Endothelial cell (in vitro differentiated cells): ENCODE results near the gene CDK8. TPM values are rescaled to one million over a fixed set of nuclear protein-coding genes. Genes with fewer than 3 reads are reported as not detected.

Experiments
- DNase-seq: peaks from one replicate; pipeline ENCODE4 v3.0.0; 2021; ENCODE audit warnings: low spot score
- H3K27ac Mint-ChIP-seq: one replicate; pipeline ENCODE4 v1.8.0; 2021; ENCODE audit warnings: mixed read lengths, inconsistent platforms; ENCODE audit not compliant: unreplicated experiment
- H3K27me3 Mint-ChIP-seq: one replicate; pipeline ENCODE4 v1.8.0; 2021; ENCODE audit warnings: mild to moderate bottlenecking, moderate library complexity, mixed read lengths, inconsistent platforms; ENCODE audit not compliant: unreplicated experiment
- H3K36me3 Mint-ChIP-seq: one replicate; pipeline ENCODE4 v1.8.0; 2021; ENCODE audit warnings: mild to moderate bottlenecking, low read depth, mixed read lengths, inconsistent platforms; ENCODE audit not compliant: unreplicated experiment
- H3K4me1 Mint-ChIP-seq: one replicate; pipeline ENCODE4 v1.8.0; 2021; ENCODE audit warnings: mild to moderate bottlenecking, mixed read lengths, inconsistent platforms; ENCODE audit not compliant: unreplicated experiment
- H3K4me3 Mint-ChIP-seq: one replicate; pipeline ENCODE4 v1.8.0; 2021; ENCODE audit warnings: mild to moderate bottlenecking, mixed read lengths, inconsistent platforms; ENCODE audit not compliant: unreplicated experiment
- H3K9me3 Mint-ChIP-seq: one replicate; pipeline ENCODE4 v1.8.0; 2021; ENCODE audit warnings: mixed read lengths, inconsistent platforms; ENCODE audit not compliant: unreplicated experiment
- CTCF ChIP-seq: fragments of 200-600 bp; sonication (generic); IDR thresholded peaks from one replicate; pipeline ENCODE4 v1.5.0; 2021; ENCODE audit warnings: antibody characterized with exemption; ENCODE audit not compliant: unreplicated experiment
- total RNA-seq: library from RNA; stranded (reverse); fragmentation: NEBNext Ultra II Directional; extraction: Animal tissue kit (Norgen Biotek cat#: 25700); gene quantifications from one replicate; pipeline ENCODE4 v1.2.1, GENCODE V29; 2021; ENCODE audit not compliant: unreplicated experiment

The CDK8 gene
- total RNA-seq, 1 donor from 2014 or later, result 18.1 TPM

GRCh38 chr13:26422036-26422435 is 168.1 kb downstream of the CDK8 start:
- DNase-seq, result no peak
- Mint-ChIP-seq H3K36me3 (no peaks in the 10 kb centered on the region), H3K4me3 (no peak overlapping the region), H3K27ac (no peak overlapping the region), H3K9me3 (no peaks in the 10 kb centered on the region), H3K27me3 (no peaks in the 10 kb centered on the region), H3K4me1 (no peaks in the 10 kb centered on the region)
- TF ChIP-seq CTCF, result no peak

- no peaks in the 10 kb centered on the region for H3K27me3 Mint-ChIP-seq
- no peaks in the 10 kb centered on the region for H3K36me3 Mint-ChIP-seq
- no peak overlapping the region for H3K4me3 Mint-ChIP-seq
- H3K9me3 Mint-ChIP-seq, result no peaks in the 10 kb centered on the region
- TF ChIP-seq CTCF, result no peak
- no peaks in the 10 kb centered on the region for H3K4me1 Mint-ChIP-seq
- H3K27ac Mint-ChIP-seq, result no peak overlapping the region
- DNase-seq, result no peak
Observed at GRCh38 chr13:26423629-26424028, 169.7 kb downstream of the CDK8 start.

GRCh38 chr13:26424181-26424580 is 170.3 kb downstream of the CDK8 start:
- Mint-ChIP-seq H3K27ac (no peak overlapping the region), H3K9me3 (no peaks in the 10 kb centered on the region), H3K27me3 (no peaks in the 10 kb centered on the region), H3K4me3 (no peak overlapping the region), H3K36me3 (no peaks in the 10 kb centered on the region), H3K4me1 (no peaks in the 10 kb centered on the region)
- DNase-seq, result no peak
- TF ChIP-seq CTCF, result no peak

GRCh38 chr13:26425443-26426358 is 171.8 kb downstream of the CDK8 start:
- TF ChIP-seq CTCF, result no peak
- no peaks in the 10 kb centered on the region for H3K36me3 Mint-ChIP-seq
- H3K27ac Mint-ChIP-seq, result no peak overlapping the region
- no peaks in the 10 kb centered on the region for H3K9me3 Mint-ChIP-seq
- DNase-seq, result no peak
- H3K4me1 Mint-ChIP-seq, result no peaks in the 10 kb centered on the region
- no peaks in the 10 kb centered on the region for H3K27me3 Mint-ChIP-seq
- no peak overlapping the region for H3K4me3 Mint-ChIP-seq

GRCh38 chr13:26433776-26434175 is 179.8 kb downstream of the CDK8 start:
- H3K4me1 Mint-ChIP-seq, result no peaks in the 10 kb centered on the region
- H3K4me3 Mint-ChIP-seq, result no peak overlapping the region
- DNase-seq, result no peak
- H3K9me3 Mint-ChIP-seq, result peaks cover 5% of the 10 kb centered on the region
- no peak for TF ChIP-seq CTCF
- no peak overlapping the region for H3K27ac Mint-ChIP-seq
- peaks cover 12% of the 10 kb centered on the region for H3K36me3 Mint-ChIP-seq
- H3K27me3 Mint-ChIP-seq, result peaks cover 1% of the 10 kb centered on the region
